ENCODE data around the gene MPI. TPM values are rescaled to one million over a fixed set of nuclear protein-coding genes. Genes with fewer than 3 reads are reported as not detected.

MPI gene
- total and polyA plus RNA-seq, 2 of the 8 experiments (the other 6 are each of a cell fraction or from before 2014, with no cell fraction given), result 31.0 to 74.8 TPM

DNA sequence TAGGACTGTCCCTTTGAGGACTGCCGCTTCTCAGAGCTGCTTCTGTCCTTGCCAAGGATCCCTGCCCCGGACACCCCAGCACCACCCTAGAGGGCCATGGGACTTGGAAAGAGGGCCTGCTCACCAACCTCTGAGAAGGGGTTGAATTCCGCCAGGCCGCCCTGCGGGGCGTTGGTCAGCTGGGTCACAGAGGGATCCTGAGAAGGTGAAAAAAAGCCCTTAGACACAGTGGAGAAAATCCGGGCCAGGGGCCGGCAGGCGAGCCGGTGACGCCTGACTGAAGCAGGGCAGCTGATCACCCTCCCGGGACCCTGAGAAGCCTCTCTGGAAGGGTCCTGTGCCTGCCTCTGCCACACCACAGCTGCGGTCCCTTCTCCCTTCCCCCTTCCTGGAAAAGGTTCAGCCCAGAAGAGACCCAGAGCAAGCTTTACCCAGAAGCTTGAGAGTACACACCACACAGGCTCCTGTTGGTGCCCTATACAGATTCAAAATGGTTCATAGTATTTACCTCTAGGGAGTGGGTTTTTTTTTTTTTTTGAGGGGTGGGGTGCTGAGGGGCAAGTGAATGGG, 35.3 kb upstream of the MPI start (continued):
- TF ChIP-seq NANOG (IDR thresholded peaks at IDR 0.05; ENCODE audit: insufficient read depth, low read depth, low read length, poor library complexity, severe bottlenecking) (no peak), E2F6 (IDR thresholded peaks at IDR 0.05) (no peak), SP1 (IDR thresholded peaks at IDR 0.05; ENCODE audit: low read depth, low read length) (no peak), SP4 (IDR thresholded peaks at IDR 0.05; ENCODE audit: low read length) (no peak), USF2 (IDR thresholded peaks at IDR 0.05; ENCODE audit: low read length) (no peak)
